Measurements from ENCODE around the gene GRIK1.

Gene GRIK1

DNA sequence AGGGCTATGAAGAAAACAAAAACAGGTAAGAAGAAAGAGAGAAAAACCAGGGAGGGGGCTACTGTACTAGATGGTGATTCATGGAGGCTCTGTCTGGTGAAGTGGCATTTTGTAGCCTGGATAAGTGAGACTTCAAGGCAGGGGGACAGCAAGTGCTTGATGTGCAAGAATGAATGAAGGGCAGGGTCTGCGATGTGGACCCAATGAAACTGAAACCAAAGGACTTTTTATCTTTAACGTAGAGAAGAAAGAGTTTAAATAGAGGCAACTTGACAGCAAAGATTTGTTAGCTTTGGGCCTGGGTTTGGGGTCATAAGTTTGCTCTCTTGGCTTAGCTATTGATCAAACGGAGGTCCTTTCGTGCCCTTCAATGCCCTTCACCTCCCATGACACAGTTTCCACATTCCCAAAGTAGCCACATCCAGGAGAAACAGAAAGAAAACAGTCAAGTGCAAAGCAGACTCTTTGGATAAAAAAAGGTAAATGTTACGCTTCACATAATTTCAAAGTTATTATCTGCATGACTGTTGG, 291.0 kb downstream of the GRIK1 start:
- Histone ChIP-seq H3K27ac (ENCODE audit: low read depth, low read length, poor library complexity, severe bottlenecking) (no peak overlapping the region), H3K4me3 (ENCODE audit: low read depth, low read length, poor library complexity, severe bottlenecking) (no peak overlapping the region), H3K4me2 (ENCODE audit: low read length) (no peak overlapping the region), H3K9me2 (ENCODE audit: low read depth, low read length) (no peaks in the 10 kb centered on the region), H4K20me1 (ENCODE audit: insufficient read depth, low read length) (no peaks in the 10 kb centered on the region), H3K9ac (ENCODE audit: low read length) (no peak overlapping the region), H3K79me2 (ENCODE audit: insufficient read depth, low read length) (no peaks in the 10 kb centered on the region), H3K4me1 (ENCODE audit: insufficient read depth, low read length, severe bottlenecking) (no peaks in the 10 kb centered on the region), H3F3A (ENCODE audit: insufficient read depth, low read length) (no peaks in the 10 kb centered on the region), H3K9me3 (ENCODE audit: low read length) (no peaks in the 10 kb centered on the region), H2AFZ (ENCODE audit: low read length) (no peak overlapping the region), H3K36me3 (ENCODE audit: insufficient read depth, low read length) (no peaks in the 10 kb centered on the region), H3K27me3 (ENCODE audit: insufficient read depth, low read length) (no peaks in the 10 kb centered on the region; the same call in 1 of the 2 replicates)
- TF ChIP-seq, protein P1, sequence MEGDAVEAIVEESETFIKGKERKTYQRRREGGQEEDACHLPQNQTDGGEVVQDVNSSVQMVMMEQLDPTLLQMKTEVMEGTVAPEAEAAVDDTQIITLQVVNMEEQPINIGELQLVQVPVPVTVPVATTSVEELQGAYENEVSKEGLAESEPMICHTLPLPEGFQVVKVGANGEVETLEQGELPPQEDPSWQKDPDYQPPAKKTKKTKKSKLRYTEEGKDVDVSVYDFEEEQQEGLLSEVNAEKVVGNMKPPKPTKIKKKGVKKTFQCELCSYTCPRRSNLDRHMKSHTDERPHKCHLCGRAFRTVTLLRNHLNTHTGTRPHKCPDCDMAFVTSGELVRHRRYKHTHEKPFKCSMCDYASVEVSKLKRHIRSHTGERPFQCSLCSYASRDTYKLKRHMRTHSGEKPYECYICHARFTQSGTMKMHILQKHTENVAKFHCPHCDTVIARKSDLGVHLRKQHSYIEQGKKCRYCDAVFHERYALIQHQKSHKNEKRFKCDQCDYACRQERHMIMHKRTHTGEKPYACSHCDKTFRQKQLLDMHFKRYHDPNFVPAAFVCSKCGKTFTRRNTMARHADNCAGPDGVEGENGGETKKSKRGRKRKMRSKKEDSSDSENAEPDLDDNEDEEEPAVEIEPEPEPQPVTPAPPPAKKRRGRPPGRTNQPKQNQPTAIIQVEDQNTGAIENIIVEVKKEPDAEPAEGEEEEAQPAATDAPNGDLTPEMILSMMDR (IDR thresholded peaks at IDR 0.05; ENCODE audit: low read length) = no peak
- TF ChIP-seq EZH2 (IDR thresholded peaks at IDR 0.05; ENCODE audit: borderline replicate concordance, low read length) = no peak

DNA sequence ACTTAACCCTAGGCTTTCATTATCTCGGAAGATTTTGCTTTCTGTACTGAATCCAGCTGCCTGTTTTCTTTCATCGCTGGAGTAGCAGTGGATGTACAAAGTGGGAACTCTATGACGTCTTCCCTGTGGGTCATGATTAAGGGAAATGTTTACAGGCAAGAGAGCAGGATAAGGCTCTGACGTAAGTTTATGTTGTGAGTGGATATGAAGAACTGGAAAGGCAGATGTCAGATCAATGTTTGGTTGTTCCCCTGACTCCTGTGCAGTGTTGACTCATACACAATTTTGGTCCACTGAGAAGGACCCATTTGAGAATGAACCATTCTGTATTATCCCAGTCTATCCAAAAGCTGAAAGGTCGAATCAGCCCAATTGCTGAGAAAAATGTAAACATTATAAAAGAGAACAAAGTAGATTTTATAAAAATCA, 292.4 kb downstream of the GRIK1 start:
- Histone ChIP-seq H3K4me2 (ENCODE audit: low read length) (no peak overlapping the region), H3K36me3 (ENCODE audit: insufficient read depth, low read length) (no peaks in the 10 kb centered on the region), H3K9me2 (ENCODE audit: low read depth, low read length) (no peaks in the 10 kb centered on the region), H3K9ac (ENCODE audit: low read length) (no peak overlapping the region), H3K4me1 (ENCODE audit: insufficient read depth, low read length, severe bottlenecking) (no peaks in the 10 kb centered on the region), H3K4me3 (ENCODE audit: low read depth, low read length, poor library complexity, severe bottlenecking) (no peak overlapping the region), H4K20me1 (ENCODE audit: insufficient read depth, low read length) (no peaks in the 10 kb centered on the region), H3K79me2 (ENCODE audit: insufficient read depth, low read length) (no peaks in the 10 kb centered on the region), H2AFZ (ENCODE audit: low read length) (no peak overlapping the region), H3K9me3 (ENCODE audit: low read length) (no peaks in the 10 kb centered on the region), H3K27ac (ENCODE audit: low read depth, low read length, poor library complexity, severe bottlenecking) (no peak overlapping the region), H3F3A (ENCODE audit: insufficient read depth, low read length) (no peaks in the 10 kb centered on the region), H3K27me3 (ENCODE audit: insufficient read depth, low read length) (no peaks in the 10 kb centered on the region; the same call in 1 of the 2 replicates)
- no peak for TF ChIP-seq EZH2 (IDR thresholded peaks at IDR 0.05; ENCODE audit: borderline replicate concordance, low read length)
- TF ChIP-seq, protein P1 (IDR thresholded peaks at IDR 0.05; ENCODE audit: low read length) = no peak

DNA sequence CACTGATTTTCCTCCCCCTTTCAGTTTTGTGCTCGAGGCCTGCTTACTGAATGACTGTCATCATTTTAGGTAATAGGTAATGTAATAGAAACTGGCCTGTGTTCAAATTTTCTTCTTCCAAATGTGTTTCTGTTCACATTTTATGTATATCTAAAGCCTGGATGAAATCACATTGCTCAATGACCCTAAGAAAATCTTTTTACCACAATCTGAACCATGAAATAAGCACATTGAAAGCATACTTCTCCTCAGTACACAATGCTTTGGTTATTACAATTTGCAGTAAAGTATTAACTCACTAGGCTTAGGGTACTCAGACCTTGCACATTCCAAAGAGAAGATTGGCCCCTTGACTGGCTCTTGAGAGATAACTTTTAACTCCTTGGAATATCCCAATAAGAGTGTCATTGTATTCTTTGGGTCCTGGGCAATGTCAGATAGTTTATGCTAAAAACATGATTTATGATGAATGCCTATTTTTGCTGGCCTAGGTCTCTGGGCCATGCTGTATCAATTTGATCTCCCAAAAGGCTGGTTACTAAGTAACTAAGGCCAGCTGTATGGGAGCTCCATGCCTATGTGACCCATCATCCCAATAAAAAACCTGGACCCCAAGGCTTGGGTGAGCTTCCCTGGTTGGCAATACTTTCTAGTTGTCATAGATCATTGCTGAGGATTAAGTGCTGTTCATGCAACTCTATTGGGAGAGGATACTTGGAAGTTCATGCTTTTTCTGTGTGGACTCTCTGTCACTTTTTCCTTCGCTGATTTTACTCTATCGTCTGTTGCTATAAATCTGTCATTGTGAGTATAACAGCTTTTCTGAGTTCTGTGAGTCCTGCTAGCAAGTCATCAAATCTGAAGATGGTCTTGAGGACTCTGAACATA, 293.9 kb downstream of the GRIK1 start:
- H3K9me2 ChIP-seq (ENCODE audit: low read depth, low read length) = no peaks in the 10 kb centered on the region
- H3K4me2 ChIP-seq (ENCODE audit: low read length) = no peak overlapping the region
- no peak overlapping the region for H3K4me3 ChIP-seq (ENCODE audit: low read depth, low read length, poor library complexity, severe bottlenecking)
- no peak overlapping the region for H3K9ac ChIP-seq (ENCODE audit: low read length)
- H3K79me2 ChIP-seq (ENCODE audit: insufficient read depth, low read length) = no peaks in the 10 kb centered on the region
- H3K36me3 ChIP-seq (ENCODE audit: insufficient read depth, low read length) = no peaks in the 10 kb centered on the region
- H4K20me1 ChIP-seq (ENCODE audit: insufficient read depth, low read length) = no peaks in the 10 kb centered on the region
- H3F3A ChIP-seq (ENCODE audit: insufficient read depth, low read length) = no peaks in the 10 kb centered on the region
- no peaks in the 10 kb centered on the region for H3K4me1 ChIP-seq (ENCODE audit: insufficient read depth, low read length, severe bottlenecking)
- no peak for TF ChIP-seq EZH2 (IDR thresholded peaks at IDR 0.05; ENCODE audit: borderline replicate concordance, low read length)
- TF ChIP-seq, protein P1 (IDR thresholded peaks at IDR 0.05; ENCODE audit: low read length) = no peak
- H3K27ac ChIP-seq (ENCODE audit: low read depth, low read length, poor library complexity, severe bottlenecking) = no peak overlapping the region
- no peak overlapping the region for H2AFZ ChIP-seq (ENCODE audit: low read length)
- no peaks in the 10 kb centered on the region for H3K9me3 ChIP-seq (ENCODE audit: low read length)
- no peaks in the 10 kb centered on the region for H3K27me3 ChIP-seq (ENCODE audit: insufficient read depth, low read length)
